A673 (cell line): ENCODE measurements around the gene CTSD. TPM values are rescaled to one million over a fixed set of nuclear protein-coding genes. Genes with fewer than 3 reads are reported as not detected.

Source experiments
- BruUV-seq: library from RNA; stranded (reverse); fragments of 400-500 nt; replicated peaks from 2 replicates; lab custom pipeline; 2021; lab: Mats Ljungman, UMichigan
- CTCF ChIA-PET: fragments of 300-600 bp; sonication (Branson Sonifier 250); formaldehyde crosslinking; loops from one replicate; lab custom pipeline; 2022; ENCODE audit warnings: antibody characterized with exemption; lab: Charles Lee
- POLR2A ChIA-PET: fragments of 300-600 bp; sonication (Branson Sonifier 250); formaldehyde crosslinking; loops from one replicate; lab custom pipeline; 2022; ENCODE audit warnings: antibody characterized with exemption; ENCODE audit not compliant: low non-redundant PET; lab: Charles Lee
- DNase-seq: peaks from one replicate; pipeline ENCODE4 v3.0.0-alpha.2; 2015; ENCODE audit warnings: low spot score
- H3K27ac ChIP-seq: fragments of 200-600 bp; sonication (generic); 2 replicates; pipeline ENCODE4 v1.5.1; 2016; ENCODE audit warnings: mixed run types, low read depth, mild to moderate bottlenecking, mixed read lengths, antibody characterized with exemption, low read length; ENCODE audit not compliant: poor library complexity, severe bottlenecking
- H3K27me3 ChIP-seq: fragments of 200-600 bp; sonication (generic); replicated peaks from 2 replicates; pipeline ENCODE4 v1.6.1; 2017; ENCODE audit warnings: mixed run types, low read depth, mild to moderate bottlenecking, mixed read lengths, antibody characterized with exemption, low read length; ENCODE audit not compliant: insufficient read depth, poor library complexity
- H3K36me3 ChIP-seq: fragments of 200-600 bp; sonication (generic); 2 replicates; pipeline ENCODE4 v1.6.1; 2016; ENCODE audit warnings: mixed run types, mild to moderate bottlenecking, mixed read lengths, antibody characterized with exemption, low read length; ENCODE audit not compliant: insufficient read depth, poor library complexity, severe bottlenecking
- H3K4me1 ChIP-seq: fragments of 200-600 bp; sonication (generic); 2 replicates; pipeline ENCODE4 v1.6.1; 2017; ENCODE audit warnings: mixed run types, mild to moderate bottlenecking, mixed read lengths, antibody characterized with exemption, low read length; ENCODE audit not compliant: insufficient read depth, poor library complexity, severe bottlenecking
- H3K4me3 ChIP-seq: fragments of 200-600 bp; sonication (generic); 2 replicates; pipeline ENCODE4 v1.5.1; 2016; ENCODE audit warnings: low read depth, mixed run types, mild to moderate bottlenecking, mixed read lengths, low read length; ENCODE audit not compliant: poor library complexity, severe bottlenecking
- H3K9me3 ChIP-seq: fragments of 200-600 bp; sonication (generic); 2 replicates; pipeline ENCODE4 v1.6.1; 2016; ENCODE audit warnings: mixed run types, low read depth, mild to moderate bottlenecking, mixed read lengths, antibody characterized with exemption, low read length; ENCODE audit not compliant: poor library complexity, severe bottlenecking
- CTCF ChIP-seq: fragments of 300-800, 200-600 bp; sonication (generic); conservative IDR thresholded peaks from 2 replicates; pipeline ENCODE4 v1.5.1; 2017; ENCODE audit warnings: low read depth, mild to moderate bottlenecking, antibody characterized with exemption, low read length, moderate library complexity, mixed read lengths
- EZH2 ChIP-seq: fragments of 200-600 bp; sonication (generic); IDR thresholded peaks from 2 replicates; pipeline ENCODE4 v1.6.1; 2017; ENCODE audit warnings: borderline replicate concordance, low read depth, mild to moderate bottlenecking, mixed read lengths, antibody characterized with exemption, low read length; ENCODE audit not compliant: poor library complexity, severe bottlenecking
- intact Hi-C: fragments of 100-400 bp; cut with micrococcal nuclease; formaldehyde crosslinking; loops from one replicate; pipeline ENCODE4 v1.10.0; 2022; ENCODE audit not compliant: unreplicated experiment
- total RNA-seq: library from RNA; stranded (reverse); gene quantifications from 2 replicates; pipeline ENCODE4 v1.2.3, GENCODE V29; 2021

The CTSD gene
- total RNA-seq, 1 experiment from 2014 or later: 159 TPM

- no peak for DNase-seq
- no peaks in the 10 kb centered on the region for H3K36me3 ChIP-seq
- TF ChIP-seq CTCF (no peak), EZH2 (no peak)
- no peaks in the 10 kb centered on the region for H3K9me3 ChIP-seq
- no peak overlapping the region for H3K27ac ChIP-seq
- POLR2A ChIA-PET: no interaction called here
- H3K4me1 ChIP-seq: no peaks in the 10 kb centered on the region
- no peak overlapping the region for H3K4me3 ChIP-seq
- no TSS peak for BruUV-seq
- CTCF ChIA-PET: interaction anchor here (1.5 kb wide), 1 partner anchor 202 kb away, joined by 3 read pairs; no protein-coding TSS in a partner anchor
- intact Hi-C loops: no loop called here
- H3K27me3 ChIP-seq: peaks cover 6% of the 10 kb centered on the region
Observed at GRCh38 chr11:1797391-1798125, 33.8 kb upstream of the CTSD start.

- H3K36me3 ChIP-seq: no peaks in the 10 kb centered on the region
- intact Hi-C loops: no loop called here
- H3K4me1 ChIP-seq: no peaks in the 10 kb centered on the region
- H3K9me3 ChIP-seq: no peaks in the 10 kb centered on the region
- no TSS peak for BruUV-seq
- CTCF ChIA-PET: interaction anchor here (1.5 kb wide), 1 partner anchor 201 kb away, joined by 3 read pairs; no protein-coding TSS in a partner anchor
- DNase-seq: no peak
- H3K27me3 ChIP-seq: peaks cover 9% of the 10 kb centered on the region
- TF ChIP-seq EZH2 (no peak), CTCF (no peak)
- H3K27ac ChIP-seq: no peak overlapping the region
- H3K4me3 ChIP-seq: no peak overlapping the region
- POLR2A ChIA-PET: no interaction called here
Observed at GRCh38 chr11:1796413-1797011, 32.8 kb upstream of the CTSD start.

- no peaks in the 10 kb centered on the region for H3K4me1 ChIP-seq
- peaks cover 11% of the 10 kb centered on the region for H3K27me3 ChIP-seq
- no peak overlapping the region for H3K27ac ChIP-seq
- no peaks in the 10 kb centered on the region for H3K36me3 ChIP-seq
- H3K9me3 ChIP-seq: no peaks in the 10 kb centered on the region
- ChIA-PET POLR2A (no interaction called here), CTCF (no interaction called here)
- TF ChIP-seq CTCF: no peak
- TF ChIP-seq EZH2: no peak
- intact Hi-C loops: no loop called here
- no peak overlapping the region for H3K4me3 ChIP-seq
- no TSS peak for BruUV-seq
- no peak for DNase-seq
Observed at GRCh38 chr11:1793081-1793480, 29.4 kb upstream of the CTSD start.
